GM12878 (cell line): ENCODE data around the gene EPHA4. TPM values are rescaled to one million over a fixed set of nuclear protein-coding genes. Genes with fewer than 3 reads are reported as not detected.

Source experiments
- ATAC-seq: fragments of 200-7000 bp; cut with Tn5 transposase; 3 replicates; pipeline ENCODE4 v1.9.1; 2020; ENCODE audit warnings: mild to moderate bottlenecking, moderate library complexity
- BruUV-seq: library from RNA; stranded (reverse); fragments of 400-500 nt; replicated peaks from 2 replicates; lab custom pipeline; 2021; lab: Mats Ljungman, UMichigan
- CTCF ChIA-PET: fragments of 300-600 bp; sonication (Branson Sonifier 250); formaldehyde crosslinking; extraction: SDS; loops from one replicate; lab custom pipeline; 2021; ENCODE audit warnings: inconsistent platforms; lab: Yijun Ruan, JAX
- POLR2A ChIA-PET: fragments of 350-600 bp; formaldehyde crosslinking; extraction: SDS; loops from one replicate; lab custom pipeline; 2021; ENCODE audit warnings: inconsistent platforms; lab: Charles Lee
- RAD21 ChIA-PET: fragments of 300-600 bp; sonication (Branson Sonifier 250); formaldehyde crosslinking; loops from one replicate; lab custom pipeline; 2023; ENCODE audit warnings: antibody characterized with exemption; ENCODE audit not compliant: unreplicated experiment; lab: Charles Lee
- SMC1A ChIA-PET: fragments of 300-600 bp; sonication (Branson Sonifier 250); formaldehyde crosslinking; loops from one replicate; lab custom pipeline; 2023; ENCODE audit not compliant: unreplicated experiment, uncharacterized antibody; lab: Charles Lee
- DNase-seq: peaks from one replicate; pipeline ENCODE4 v3.0.0-alpha.2; 2011; ENCODE audit warnings: low read depth, low spot score
- FAIRE-seq: peaks from 3 replicates; lab custom pipeline; 2011; peaks lifted over from hg19 to GRCh38; lab: Jason Lieb, UNC
- H2AFZ ChIP-seq: 2 replicates; pipeline ENCODE4 v1.6.0; 2011; ENCODE audit warnings: low read depth, low read length, control low read depth; ENCODE audit not compliant: control insufficient read depth
- H3K27ac ChIP-seq: 2 replicates; pipeline ENCODE4 v1.5.1; 2011; ENCODE audit warnings: control low read depth; ENCODE audit not compliant: control insufficient read depth, insufficient read depth
- H3K27me3 ChIP-seq, 2 experiments: replicated peaks in 1 of 2; 2 replicates each; pipeline versions ENCODE4 v1.6.0 to v1.6.1; 2011; ENCODE audit warnings: low read length in 1 of 2; ENCODE audit not compliant: control insufficient read depth in 2 of 2, insufficient read depth in 2 of 2
- H3K36me3 ChIP-seq, 2 experiments: 2 replicates each; pipeline ENCODE4 v1.5.1; 2011; ENCODE audit warnings: low read length in 1 of 2; ENCODE audit not compliant: control insufficient read depth in 2 of 2, insufficient read depth in 2 of 2
- H3K4me1 ChIP-seq: 2 replicates; pipeline ENCODE4 v1.6.1; 2011; ENCODE audit warnings: mild to moderate bottlenecking, low read length, moderate library complexity, mixed read lengths; ENCODE audit not compliant: control insufficient read depth, insufficient read depth
- H3K4me2 ChIP-seq: 2 replicates; pipeline ENCODE4 v1.6.0; 2011; ENCODE audit warnings: control low read depth; ENCODE audit not compliant: control insufficient read depth, insufficient read depth
- H3K4me3 ChIP-seq: fragments of 200-600 bp; sonication (generic); 2 replicates; pipeline ENCODE4 v1.5.1; 2016
- H3K79me2 ChIP-seq: 2 replicates; pipeline ENCODE4 v1.6.0; 2011; ENCODE audit warnings: low read length; ENCODE audit not compliant: control insufficient read depth, insufficient read depth
- H3K9ac ChIP-seq: 2 replicates; pipeline ENCODE4 v1.8.0; 2011; ENCODE audit warnings: low read length, control low read depth, mixed read lengths; ENCODE audit not compliant: control insufficient read depth, insufficient read depth
- H3K9me3 ChIP-seq: replicated peaks from 3 replicates; pipeline ENCODE4 v1.5.1; 2011; ENCODE audit warnings: mild to moderate bottlenecking, low read length; ENCODE audit not compliant: control insufficient read depth, insufficient read depth
- H4K20me1 ChIP-seq: 2 replicates; pipeline ENCODE4 v1.6.0; 2011; ENCODE audit not compliant: control insufficient read depth, insufficient read depth
- MEF2A ChIP-seq: IDR thresholded peaks from 2 replicates; pipeline ENCODE4 v1.6.1; 2011; ENCODE audit warnings: low read depth, mild to moderate bottlenecking, low read length, moderate library complexity; ENCODE audit not compliant: insufficient read depth
- MEF2B ChIP-seq: fragments of 450-650 bp; IDR thresholded peaks from 2 replicates; pipeline ENCODE4 v1.6.1; 2018; ENCODE audit warnings: mild to moderate bottlenecking, moderate library complexity; ENCODE audit not compliant: partially characterized antibody, poor library complexity, severe bottlenecking
- MXI1 ChIP-seq: fragments of 150-350 bp; IDR thresholded peaks from 2 replicates; pipeline ENCODE4 v1.6.1; 2011; ENCODE audit warnings: low read depth, mild to moderate bottlenecking, inconsistent platforms, low read length, improper control_type of control experiment
- POLR2AphosphoS2 ChIP-seq: IDR thresholded peaks from 2 replicates; pipeline ENCODE4 v1.6.1; 2011; ENCODE audit warnings: low read depth, mild to moderate bottlenecking, low read length, improper control_type of control experiment, moderate library complexity
- POU2F2 ChIP-seq: IDR thresholded peaks from 3 replicates; pipeline ENCODE4 v1.6.1; 2011; ENCODE audit warnings: low read depth, mild to moderate bottlenecking, low read length, borderline replicate concordance
- RAD21 ChIP-seq: IDR thresholded peaks from 2 replicates; pipeline ENCODE4 v1.6.1; 2011; ENCODE audit warnings: mild to moderate bottlenecking, low read depth, low read length, moderate library complexity; ENCODE audit not compliant: insufficient read depth
- SREBF1 ChIP-seq: IDR thresholded peaks from 2 replicates; pipeline ENCODE4 v1.6.1; 2012; ENCODE audit warnings: mild to moderate bottlenecking, low read length
- STAT3 ChIP-seq: IDR thresholded peaks from 2 replicates; pipeline ENCODE4 v1.6.1; 2011; ENCODE audit warnings: low read depth, low read length, improper control_type of control experiment
- TARDBP ChIP-seq: IDR thresholded peaks from 2 replicates; pipeline ENCODE4 v1.6.1; 2016; ENCODE audit warnings: borderline replicate concordance
- ZNF384 ChIP-seq: IDR thresholded peaks from 2 replicates; pipeline ENCODE4 v1.6.1; 2012; ENCODE audit warnings: low read depth, mild to moderate bottlenecking, low read length, improper control_type of control experiment, borderline replicate concordance
- ZZZ3 ChIP-seq: IDR thresholded peaks from 2 replicates; pipeline ENCODE4 v1.6.1; 2011; ENCODE audit warnings: low read depth; ENCODE audit not compliant: control insufficient read depth, insufficient read length
- WGBS: methylation state at CpG from one replicate; pipeline ENCODE4 v1.1.6; 2016; ENCODE audit warnings: low lambda C conversion rate; ENCODE audit not compliant: insufficient replicate concordance, insufficient coverage; ENCODE audit errors: missing lambda C conversion rate; 5-methylcytosine and 5-hydroxymethylcytosine counted together
- in situ Hi-C: fragments of 300-500 bp; cut with MboI; formaldehyde crosslinking; loops from 9 replicates; pipeline ENCODE4 v1.14.3; 2018; ENCODE audit warnings: mixed read lengths
- intact Hi-C: fragments of 100-400 bp; cut with micrococcal nuclease; formaldehyde crosslinking; loops from one replicate; pipeline ENCODE4 v1.14.2; 2022; ENCODE audit not compliant: unreplicated experiment
- polyA plus RNA-seq, 11 experiments: library from polyadenylated mRNA; depleted of rRNA in 4 of 11; unstranded in 6 of 11; stranded (reverse) in 5 of 11; fragments of >200 nt; fragmentation: Nextera tagmentation in 4 of 11; fragmentation: Illumina TruSeq in 1 of 11; extraction: Ambion mirVana in 4 of 11; extraction: Trizol in 1 of 11; gene quantifications; 1 replicate in 1 of 11; 2 replicates in 10 of 11; pipeline versions ENCODE4 v1.2.1 to v1.2.3, GENCODE V29; 2011 to 2016; ENCODE audit warnings: inconsistent platforms in 2 of 11, missing spikeins in 2 of 11, low read depth in 1 of 11
- total RNA-seq, 4 experiments: library from RNA; depleted of rRNA in 3 of 4; stranded (reverse); fragments of >200 nt in 3 of 4; fragmentation: Illumina TruSeq in 1 of 4; extraction: Trizol in 1 of 4; gene quantifications; 2 replicates each; pipeline versions ENCODE4 v1.2.1 to v1.2.3, GENCODE V29; 2013 to 2021
- TF ChIP-seq, protein P1 (sequence below): IDR thresholded peaks from 2 replicates; pipeline ENCODE4 v1.6.1; 2012; ENCODE audit warnings: low read depth, low read length, improper control_type of control experiment
- TF ChIP-seq, protein P2 (sequence below): IDR thresholded peaks from 2 replicates; pipeline ENCODE4 v1.6.1; 2012; ENCODE audit warnings: improper control_type of control experiment, low read depth, low read length; ENCODE audit not compliant: insufficient replicate concordance
- TF ChIP-seq, protein P3 (sequence below): IDR thresholded peaks from 2 replicates; pipeline ENCODE4 v1.6.1; 2012; ENCODE audit warnings: low read length, inconsistent platforms

The EPHA4 gene
- total and polyA plus RNA-seq, 10 of the 15 experiments (the other 5 are each of a cell fraction or from before 2014, with no cell fraction given), result 0.06 to 1.5 (median 0.33) TPM; not detected in 1

DNA sequence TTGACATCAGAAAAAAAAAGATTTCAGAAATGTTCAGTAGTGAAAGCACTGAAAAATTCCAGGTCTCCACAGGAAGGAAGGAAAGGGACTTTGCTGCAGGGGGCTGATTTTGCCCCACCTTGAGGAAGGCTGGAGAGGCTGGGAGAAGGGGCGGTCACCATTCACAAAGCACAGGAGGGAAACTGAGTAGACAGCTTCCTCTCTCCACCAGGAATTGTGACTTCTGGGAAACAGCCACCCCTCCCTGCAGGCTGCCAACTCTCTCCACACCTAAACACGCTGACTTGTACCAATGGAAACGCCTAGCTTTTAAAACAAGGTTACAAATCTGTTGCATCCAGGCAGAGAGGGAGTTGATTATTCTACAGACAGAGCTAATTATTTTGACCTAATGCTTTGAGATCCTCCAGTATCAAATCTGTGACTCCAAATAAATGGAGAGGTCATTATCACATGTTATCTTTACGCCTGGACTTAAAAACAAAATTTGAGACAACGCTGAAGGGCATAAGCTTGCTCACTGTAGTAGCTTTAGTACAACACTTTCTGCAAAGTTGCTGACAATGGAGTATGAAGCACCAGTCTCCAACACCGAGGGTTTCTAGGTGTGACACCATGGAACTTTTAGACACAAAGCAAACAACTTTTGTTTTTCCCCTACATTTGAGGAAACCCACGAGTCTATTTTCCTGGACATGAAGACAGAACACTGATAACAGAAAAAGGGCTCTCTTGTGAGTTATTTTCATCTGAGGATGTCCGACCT is 42.7 kb downstream of the EPHA4 start:
- Histone ChIP-seq H4K20me1 (no peaks in the 10 kb centered on the region), H3K4me1 (no peaks in the 10 kb centered on the region), H3K4me3 (no peak overlapping the region), H2AFZ (no peak overlapping the region), H3K79me2 (no peaks in the 10 kb centered on the region), H3K9me3 (no peaks in the 10 kb centered on the region), H3K36me3 (no peaks in the 10 kb centered on the region), H3K4me2 (no peak overlapping the region), H3K27ac (no peak overlapping the region), H3K9ac (no peak overlapping the region), H3K27me3 (no peaks in the 10 kb centered on the region; a peak in 1 of 4 replicates)
- BruUV-seq, result no TSS peak
- 49% methylated on average over 8 of the region's 8 CpGs for WGBS
- intact Hi-C loops, result no loop called here
- TF ChIP-seq, protein P1, sequence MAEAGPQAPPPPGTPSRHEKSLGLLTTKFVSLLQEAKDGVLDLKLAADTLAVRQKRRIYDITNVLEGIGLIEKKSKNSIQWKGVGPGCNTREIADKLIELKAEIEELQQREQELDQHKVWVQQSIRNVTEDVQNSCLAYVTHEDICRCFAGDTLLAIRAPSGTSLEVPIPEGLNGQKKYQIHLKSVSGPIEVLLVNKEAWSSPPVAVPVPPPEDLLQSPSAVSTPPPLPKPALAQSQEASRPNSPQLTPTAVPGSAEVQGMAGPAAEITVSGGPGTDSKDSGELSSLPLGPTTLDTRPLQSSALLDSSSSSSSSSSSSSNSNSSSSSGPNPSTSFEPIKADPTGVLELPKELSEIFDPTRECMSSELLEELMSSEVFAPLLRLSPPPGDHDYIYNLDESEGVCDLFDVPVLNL, result no peak
- TF ChIP-seq MEF2A (no peak), POU2F2 (no peak), MEF2B (no peak), TARDBP (no peak), ZNF384 (no peak), RAD21 (no peak), MXI1 (no peak), SREBF1 (no peak), ZZZ3 (no peak), STAT3 (no peak), POLR2AphosphoS2 (no peak)
- TF ChIP-seq, protein P2, sequence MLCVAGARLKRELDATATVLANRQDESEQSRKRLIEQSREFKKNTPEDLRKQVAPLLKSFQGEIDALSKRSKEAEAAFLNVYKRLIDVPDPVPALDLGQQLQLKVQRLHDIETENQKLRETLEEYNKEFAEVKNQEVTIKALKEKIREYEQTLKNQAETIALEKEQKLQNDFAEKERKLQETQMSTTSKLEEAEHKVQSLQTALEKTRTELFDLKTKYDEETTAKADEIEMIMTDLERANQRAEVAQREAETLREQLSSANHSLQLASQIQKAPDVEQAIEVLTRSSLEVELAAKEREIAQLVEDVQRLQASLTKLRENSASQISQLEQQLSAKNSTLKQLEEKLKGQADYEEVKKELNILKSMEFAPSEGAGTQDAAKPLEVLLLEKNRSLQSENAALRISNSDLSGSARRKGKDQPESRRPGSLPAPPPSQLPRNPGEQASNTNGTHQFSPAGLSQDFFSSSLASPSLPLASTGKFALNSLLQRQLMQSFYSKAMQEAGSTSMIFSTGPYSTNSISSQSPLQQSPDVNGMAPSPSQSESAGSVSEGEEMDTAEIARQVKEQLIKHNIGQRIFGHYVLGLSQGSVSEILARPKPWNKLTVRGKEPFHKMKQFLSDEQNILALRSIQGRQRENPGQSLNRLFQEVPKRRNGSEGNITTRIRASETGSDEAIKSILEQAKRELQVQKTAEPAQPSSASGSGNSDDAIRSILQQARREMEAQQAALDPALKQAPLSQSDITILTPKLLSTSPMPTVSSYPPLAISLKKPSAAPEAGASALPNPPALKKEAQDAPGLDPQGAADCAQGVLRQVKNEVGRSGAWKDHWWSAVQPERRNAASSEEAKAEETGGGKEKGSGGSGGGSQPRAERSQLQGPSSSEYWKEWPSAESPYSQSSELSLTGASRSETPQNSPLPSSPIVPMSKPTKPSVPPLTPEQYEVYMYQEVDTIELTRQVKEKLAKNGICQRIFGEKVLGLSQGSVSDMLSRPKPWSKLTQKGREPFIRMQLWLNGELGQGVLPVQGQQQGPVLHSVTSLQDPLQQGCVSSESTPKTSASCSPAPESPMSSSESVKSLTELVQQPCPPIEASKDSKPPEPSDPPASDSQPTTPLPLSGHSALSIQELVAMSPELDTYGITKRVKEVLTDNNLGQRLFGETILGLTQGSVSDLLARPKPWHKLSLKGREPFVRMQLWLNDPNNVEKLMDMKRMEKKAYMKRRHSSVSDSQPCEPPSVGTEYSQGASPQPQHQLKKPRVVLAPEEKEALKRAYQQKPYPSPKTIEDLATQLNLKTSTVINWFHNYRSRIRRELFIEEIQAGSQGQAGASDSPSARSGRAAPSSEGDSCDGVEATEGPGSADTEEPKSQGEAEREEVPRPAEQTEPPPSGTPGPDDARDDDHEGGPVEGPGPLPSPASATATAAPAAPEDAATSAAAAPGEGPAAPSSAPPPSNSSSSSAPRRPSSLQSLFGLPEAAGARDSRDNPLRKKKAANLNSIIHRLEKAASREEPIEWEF, result no peak
- TF ChIP-seq, protein P3, sequence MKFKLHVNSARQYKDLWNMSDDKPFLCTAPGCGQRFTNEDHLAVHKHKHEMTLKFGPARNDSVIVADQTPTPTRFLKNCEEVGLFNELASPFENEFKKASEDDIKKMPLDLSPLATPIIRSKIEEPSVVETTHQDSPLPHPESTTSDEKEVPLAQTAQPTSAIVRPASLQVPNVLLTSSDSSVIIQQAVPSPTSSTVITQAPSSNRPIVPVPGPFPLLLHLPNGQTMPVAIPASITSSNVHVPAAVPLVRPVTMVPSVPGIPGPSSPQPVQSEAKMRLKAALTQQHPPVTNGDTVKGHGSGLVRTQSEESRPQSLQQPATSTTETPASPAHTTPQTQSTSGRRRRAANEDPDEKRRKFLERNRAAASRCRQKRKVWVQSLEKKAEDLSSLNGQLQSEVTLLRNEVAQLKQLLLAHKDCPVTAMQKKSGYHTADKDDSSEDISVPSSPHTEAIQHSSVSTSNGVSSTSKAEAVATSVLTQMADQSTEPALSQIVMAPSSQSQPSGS, result no peak
- ChIA-PET POLR2A (no interaction called here), RAD21 (no interaction called here), CTCF (interaction anchor here (1.0 kb wide), 1 partner anchor 11 kb away, joined by 4 read pairs; no protein-coding TSS in a partner anchor), SMC1A (interaction anchor here (0.8 kb wide), 1 partner anchor 9 kb away, joined by 4 read pairs; no protein-coding TSS in a partner anchor)
- in situ Hi-C loops, result no loop called here
- FAIRE-seq (no peak), ATAC-seq (no peak), DNase-seq (no peak)
